HCT116 (cell line): ENCODE data around the gene SLC6A11. TPM values are rescaled to one million over a fixed set of nuclear protein-coding genes. Genes with fewer than 3 reads are reported as not detected.

ENCODE experiments used
- ATAC-seq: fragments of 200-7000 bp; cut with Tn5 transposase; 2 replicates; pipeline ENCODE4 v1.9.1; 2020; ENCODE audit warnings: mild to moderate bottlenecking, moderate library complexity
- BruUV-seq: library from RNA; stranded (reverse); fragments of 400-500 nt; replicated peaks from 2 replicates; lab custom pipeline; 2021; lab: Mats Ljungman, UMichigan
- CTCF ChIA-PET: fragments of 300-600 bp; sonication (Branson Sonifier 250); formaldehyde crosslinking; loops from one replicate; lab custom pipeline; 2021; ENCODE audit warnings: antibody characterized with exemption; lab: Charles Lee
- POLR2A ChIA-PET: fragments of 300-600, 350-600 bp; sonication (Branson Sonifier 250); formaldehyde crosslinking; loops from one replicate; lab custom pipeline; 2021; ENCODE audit warnings: antibody characterized with exemption; lab: Charles Lee
- RAD21 ChIA-PET, 2 experiments: fragments of 300-600 bp; sonication (Branson Sonifier 250); formaldehyde crosslinking; loops; one replicate each; lab custom pipeline; 2023; ENCODE audit warnings: low total read pairs in 2 of 2; ENCODE audit not compliant: uncharacterized antibody in 2 of 2, unreplicated experiment in 2 of 2, low non-redundant PET in 1 of 2; lab: Charles Lee
- DNase-seq: peaks from one replicate; pipeline ENCODE4 v3.0.0-alpha.2; 2010; ENCODE audit warnings: low read depth, low spot score
- H2AFZ ChIP-seq: fragments of 200-600 bp; shearing (Covaris generic), sonication (generic); 2 replicates; pipeline ENCODE4 v1.6.1; 2017; ENCODE audit warnings: low read depth, mixed run types, mixed read lengths, antibody characterized with exemption, low read length; ENCODE audit not compliant: poor library complexity, severe bottlenecking
- H3K27ac ChIP-seq: 2 replicates; pipeline ENCODE4 v1.5.1; 2012; ENCODE audit warnings: low read depth, low read length
- H3K27me3 ChIP-seq: fragments of 200-600 bp; sonication (generic); 2 replicates; pipeline ENCODE4 v1.6.1; 2016; ENCODE audit warnings: mixed run types, low read length, mixed read lengths; ENCODE audit not compliant: insufficient read depth
- H3K36me3 ChIP-seq, 2 experiments: fragments of 200-500 bp in 1 of 2; fragments of 200-600 bp in 1 of 2; sonication (Bioruptor generic) in 1 of 2; sonication (generic) in 1 of 2; 2 replicates each; pipeline versions ENCODE4 v1.5.1 to v1.6.1; 2014 to 2016; ENCODE audit warnings: low read length in 2 of 2, inconsistent platforms in 1 of 2, mixed read lengths in 1 of 2, mixed run types in 1 of 2; ENCODE audit not compliant: insufficient read depth in 2 of 2, control insufficient read depth in 1 of 2
- H3K4me1 ChIP-seq, 2 experiments: fragments of 200-600 bp in 1 of 2; sonication (generic) in 1 of 2; 2 replicates each; pipeline versions ENCODE4 v1.5.1 to v1.6.1; 2012 to 2017; ENCODE audit warnings: low read length in 2 of 2, inconsistent platforms in 1 of 2, mild to moderate bottlenecking in 1 of 2, mixed read lengths in 1 of 2, mixed run types in 1 of 2, moderate library complexity in 1 of 2; ENCODE audit not compliant: insufficient read depth in 2 of 2, control insufficient read depth in 1 of 2
- H3K4me2 ChIP-seq: fragments of 200-600 bp; sonication (generic); 2 replicates; pipeline ENCODE4 v1.6.1; 2017; ENCODE audit warnings: mixed run types, low read length, mixed read lengths
- H3K4me3 ChIP-seq, 2 experiments: fragments of 200-600 bp in 1 of 2; sonication (generic) in 1 of 2; replicated peaks in 1 of 2; 2 replicates each; pipeline ENCODE4 v1.5.1; 2011 to 2016; ENCODE audit warnings: low read length in 2 of 2, control low read depth in 1 of 2, low read depth in 1 of 2, mild to moderate bottlenecking in 1 of 2, mixed read lengths in 1 of 2, mixed run types in 1 of 2
- H3K79me2 ChIP-seq: fragments of 200-600 bp; sonication (generic); 2 replicates; pipeline ENCODE4 v1.6.1; 2017; ENCODE audit warnings: mild to moderate bottlenecking, mixed run types, low read length, moderate library complexity, mixed read lengths; ENCODE audit not compliant: insufficient read depth
- H3K9ac ChIP-seq: fragments of 200-600 bp; sonication (generic); 2 replicates; pipeline ENCODE4 v1.6.1; 2016; ENCODE audit warnings: low read length, mixed read lengths
- H3K9me2 ChIP-seq: fragments of 200-600 bp; sonication (generic), shearing (Covaris generic); 2 replicates; pipeline ENCODE4 v1.6.1; 2017; ENCODE audit warnings: mixed run types, mild to moderate bottlenecking, moderate library complexity; ENCODE audit not compliant: insufficient read depth
- H3K9me3 ChIP-seq, 2 experiments: fragments of 200-500 bp in 1 of 2; fragments of 200-600 bp in 1 of 2; sonication (Bioruptor generic) in 1 of 2; sonication (generic) in 1 of 2; 2 replicates each; pipeline ENCODE4 v1.6.1; 2014 to 2017; ENCODE audit warnings: low read length in 2 of 2, mixed read lengths in 2 of 2, inconsistent platforms in 1 of 2, low read depth in 1 of 2, mild to moderate bottlenecking in 1 of 2, mixed run types in 1 of 2, moderate library complexity in 1 of 2; ENCODE audit not compliant: control insufficient read depth in 1 of 2, insufficient read depth in 1 of 2
- H4K20me1 ChIP-seq: fragments of 200-600 bp; sonication (generic), shearing (Covaris generic); 2 replicates; pipeline ENCODE4 v1.6.1; 2017; ENCODE audit warnings: mixed run types, mild to moderate bottlenecking, moderate library complexity; ENCODE audit not compliant: insufficient read depth
- ATF3 ChIP-seq: IDR thresholded peaks from 2 replicates; pipeline ENCODE4 v1.6.1; 2012
- CBX3 ChIP-seq: IDR thresholded peaks from 2 replicates; pipeline ENCODE4 v1.6.1; 2012; ENCODE audit warnings: low read depth
- CEBPB ChIP-seq: IDR thresholded peaks from 2 replicates; pipeline ENCODE4 v1.6.1; 2012; ENCODE audit warnings: low read depth
- CTCF ChIP-seq, 3 experiments: fragments of 200-600 bp in 1 of 3; sonication (generic) in 1 of 3; IDR thresholded peaks in 2 of 3; conservative IDR thresholded peaks in 1 of 3; 2 replicates each; pipeline ENCODE4 v1.5.1; 2012 to 2017; ENCODE audit warnings: low read depth in 2 of 3, low read length in 2 of 3, antibody characterized with exemption in 1 of 3, borderline replicate concordance in 1 of 3, control low read depth in 1 of 3, mild to moderate bottlenecking in 1 of 3, mixed read lengths in 1 of 3, mixed run types in 1 of 3, moderate library complexity in 1 of 3; ENCODE audit not compliant: insufficient read depth in 1 of 3
- EGR1 ChIP-seq: IDR thresholded peaks from 2 replicates; pipeline ENCODE4 v1.6.1; 2012; ENCODE audit warnings: low read depth
- EZH2 ChIP-seq: fragments of 200-600 bp; sonication (generic); IDR thresholded peaks from 2 replicates; pipeline ENCODE4 v1.6.1; 2017; ENCODE audit warnings: antibody characterized with exemption, mixed run types
- EZH2phosphoT487 ChIP-seq: fragments of 200-600 bp; IDR thresholded peaks from 2 replicates; pipeline ENCODE4 v1.6.1; 2018; ENCODE audit warnings: antibody characterized with exemption, borderline replicate concordance
- FOSL1 ChIP-seq: IDR thresholded peaks from 2 replicates; pipeline ENCODE4 v1.6.1; 2012; ENCODE audit warnings: low read depth
- JUND ChIP-seq: IDR thresholded peaks from 2 replicates; pipeline ENCODE4 v1.6.1; 2012
- POLR2A ChIP-seq: IDR thresholded peaks from 2 replicates; pipeline ENCODE4 v1.7.0; 2011; ENCODE audit warnings: borderline replicate concordance; ENCODE audit not compliant: insufficient read depth, insufficient read length; ENCODE audit errors: extremely low read depth
- RAD21 ChIP-seq: IDR thresholded peaks from 2 replicates; pipeline ENCODE4 v1.6.1; 2012; ENCODE audit warnings: low read depth, mild to moderate bottlenecking
- REST ChIP-seq: IDR thresholded peaks from 2 replicates; pipeline ENCODE4 v1.6.1; 2012; ENCODE audit warnings: low read depth
- SIN3A ChIP-seq: IDR thresholded peaks from 2 replicates; pipeline ENCODE4 v1.6.1; 2012; ENCODE audit warnings: low read depth
- SP1 ChIP-seq: IDR thresholded peaks from 2 replicates; pipeline ENCODE4 v1.6.1; 2012; ENCODE audit warnings: low read depth
- SRF ChIP-seq: IDR thresholded peaks from 2 replicates; pipeline ENCODE4 v1.6.1; 2012; ENCODE audit warnings: low read depth
- TCF7L2 ChIP-seq: IDR thresholded peaks from 2 replicates; pipeline ENCODE4 v1.7.0; 2011; ENCODE audit warnings: borderline replicate concordance, inconsistent platforms; ENCODE audit not compliant: insufficient read depth, insufficient read length; ENCODE audit errors: extremely low read depth
- YY1 ChIP-seq: IDR thresholded peaks from 2 replicates; pipeline ENCODE4 v1.6.1; 2011; ENCODE audit warnings: low read length, low read depth, moderate library complexity, mild to moderate bottlenecking; ENCODE audit not compliant: insufficient replicate concordance; ENCODE audit errors: extremely low read depth
- ZBTB33 ChIP-seq: IDR thresholded peaks from 2 replicates; pipeline ENCODE4 v1.6.1; 2011; ENCODE audit warnings: mild to moderate bottlenecking, low read length, moderate library complexity; ENCODE audit not compliant: insufficient replicate concordance; ENCODE audit errors: extremely low read depth
- ZNF274 ChIP-seq: fragments of 200-500 bp; sonication (Bioruptor generic); IDR thresholded peaks from 2 replicates; pipeline ENCODE4 v1.6.1; 2014; ENCODE audit warnings: mild to moderate bottlenecking, low read depth, low read length, inconsistent platforms
- intact Hi-C: fragments of 100-400 bp; cut with micrococcal nuclease; formaldehyde crosslinking; loops from 2 replicates; pipeline ENCODE4 v1.10.0; 2022
- total RNA-seq: library from RNA; stranded (reverse); gene quantifications from one replicate; pipeline ENCODE4 v1.2.1, GENCODE V29; 2021; ENCODE audit not compliant: unreplicated experiment

SLC6A11 gene
- total RNA-seq, 1 experiment from 2014 or later: not detected

- H3K4me3 ChIP-seq: no peak overlapping the region
- CTCF ChIA-PET: no interaction called here
- no peak for ATAC-seq
- H3K27me3 ChIP-seq: peaks cover 13% of the 10 kb centered on the region; the same call in 1 of the 2 replicates
- H3K79me2 ChIP-seq: no peaks in the 10 kb centered on the region
- intact Hi-C loops: no loop called here
- no TSS peak for BruUV-seq
- peaks cover 0 to 6% of the 10 kb centered on the region in 2 experiments; a peak in 2 of 4 replicates for H3K4me1 ChIP-seq
- no peaks in the 10 kb centered on the region for H3K9me2 ChIP-seq
- no peak for TF ChIP-seq REST
- TF ChIP-seq FOSL1: no peak
- no peak for TF ChIP-seq SIN3A
- TF ChIP-seq POLR2A: no peak
- no peak for TF ChIP-seq JUND
- TF ChIP-seq EZH2: no peak
- TF ChIP-seq CEBPB: no peak
- TF ChIP-seq RAD21: no peak
- TF ChIP-seq TCF7L2: no peak
- TF ChIP-seq SP1: no peak
- no peak for TF ChIP-seq EGR1
- TF ChIP-seq ZBTB33: no peak
- TF ChIP-seq CTCF (IDR thresholded peaks at IDR 0.05 in 2 of 3, conservative IDR thresholded peaks at IDR 0.05 in 1 of 3; ENCODE audit: borderline replicate concordance in 1 of 3, insufficient read depth in 1 of 3, low read depth in 2 of 3, low read length in 2 of 3): no peak
- TF ChIP-seq CBX3: no peak
- no peak for TF ChIP-seq YY1
- no peak for TF ChIP-seq ATF3
- TF ChIP-seq ZNF274: no peak
- TF ChIP-seq SRF: no peak
- no peak for TF ChIP-seq EZH2phosphoT487
- TF ChIP-seq, all 23 proteins: peak for 0
- H3K36me3 ChIP-seq: no peaks in the 10 kb centered on the region
- DNase-seq: no peak
- H3K4me2 ChIP-seq: no peak overlapping the region
- H3K27ac ChIP-seq: no peak overlapping the region
- POLR2A ChIA-PET: interaction anchor here (1.4 kb wide), 1 partner anchor 12 kb away, joined by 3 read pairs; no protein-coding TSS in a partner anchor
- RAD21 ChIA-PET: no interaction called here
- no peak overlapping the region for H2AFZ ChIP-seq
- no peak overlapping the region for H3K9ac ChIP-seq
- no peaks in the 10 kb centered on the region for H3K9me3 ChIP-seq
- no peaks in the 10 kb centered on the region for H4K20me1 ChIP-seq
Measured at GRCh38 chr3:10774129-10774670, 41.8 kb upstream of the SLC6A11 start.
